DND-41 (cell line): ENCODE measurements around the gene CHN2.

Source experiments
- ATAC-seq: fragments of 200-7000 bp; cut with Tn5 transposase; 3 replicates; pipeline ENCODE4 v1.9.1; 2021; ENCODE audit warnings: low read depth; ENCODE audit not compliant: insufficient read depth
- DNase-seq: peaks from one replicate; pipeline ENCODE4 v3.0.0-alpha.2; 2020
- H2AFZ ChIP-seq: 2 replicates; pipeline ENCODE4 v1.6.0; 2012; ENCODE audit warnings: low read depth, low read length
- H3K27ac ChIP-seq: 2 replicates; pipeline ENCODE4 v1.5.1; 2012; ENCODE audit warnings: low read length, inconsistent platforms
- H3K27me3 ChIP-seq: fragments of 200-600 bp; sonication (generic); 2 replicates; pipeline ENCODE4 v1.6.0; 2012; ENCODE audit warnings: low read length, mild to moderate bottlenecking, inconsistent platforms; ENCODE audit not compliant: insufficient read depth, poor library complexity
- H3K36me3 ChIP-seq: 2 replicates; pipeline ENCODE4 v1.5.1; 2012; ENCODE audit warnings: low read length, inconsistent platforms; ENCODE audit not compliant: insufficient read depth
- H3K4me1 ChIP-seq: 2 replicates; pipeline ENCODE4 v1.5.1; 2012; ENCODE audit warnings: mild to moderate bottlenecking, low read length; ENCODE audit not compliant: insufficient read depth
- H3K4me2 ChIP-seq: 2 replicates; pipeline ENCODE4 v1.6.0; 2012; ENCODE audit warnings: mild to moderate bottlenecking, moderate library complexity, low read length, inconsistent platforms; ENCODE audit not compliant: insufficient read depth
- H3K4me3 ChIP-seq, 2 experiments: fragments of 200-600 bp in 1 of 2; shearing (Covaris generic) in 1 of 2; 2 replicates each; pipeline ENCODE4 v1.5.1; 2012 to 2016; ENCODE audit warnings: inconsistent platforms in 2 of 2, low read length in 2 of 2, mild to moderate bottlenecking in 2 of 2, low read depth in 1 of 2, moderate library complexity in 1 of 2
- H3K79me2 ChIP-seq: 2 replicates; pipeline ENCODE4 v1.6.0; 2012; ENCODE audit warnings: low read length, inconsistent platforms; ENCODE audit not compliant: insufficient read depth
- H3K9ac ChIP-seq: 2 replicates; pipeline ENCODE4 v1.6.0; 2012; ENCODE audit warnings: low read depth, mild to moderate bottlenecking, inconsistent platforms, low read length, moderate library complexity
- H3K9me3 ChIP-seq: 2 replicates; pipeline ENCODE4 v1.5.1; 2012; ENCODE audit warnings: low read length, moderate library complexity, mild to moderate bottlenecking, inconsistent platforms; ENCODE audit not compliant: insufficient read depth, severe bottlenecking
- H4K20me1 ChIP-seq: 2 replicates; pipeline ENCODE4 v1.6.0; 2012; ENCODE audit warnings: low read length; ENCODE audit not compliant: insufficient read depth
- CTCF ChIP-seq: IDR thresholded peaks from 2 replicates; pipeline ENCODE4 v1.5.1; 2012; ENCODE audit warnings: borderline replicate concordance, low read length, moderate library complexity, mild to moderate bottlenecking; ENCODE audit not compliant: poor library complexity, severe bottlenecking; ENCODE audit errors: extremely low read depth
- EZH2 ChIP-seq: IDR thresholded peaks from 3 replicates; pipeline ENCODE4 v1.6.1; 2012; ENCODE audit warnings: borderline replicate concordance, low read depth, mild to moderate bottlenecking, moderate library complexity, low read length, inconsistent platforms; ENCODE audit not compliant: severe bottlenecking

The CHN2 gene

GRCh38 chr7:29173458-29173857 lies 21.1 kb upstream of the CHN2 start:
- peak; percentile 67; the same call in 2 of the 3 replicates for ATAC-seq

GRCh38 chr7:29177963-29178600 lies 16.5 kb upstream of the CHN2 start:
- Histone ChIP-seq H3K4me2 (no peak overlapping the region), H3K9ac (no peak overlapping the region), H3K36me3 (no peaks in the 10 kb centered on the region), H3K27ac (no peak overlapping the region), H3K9me3 (no peaks in the 10 kb centered on the region), H4K20me1 (no peaks in the 10 kb centered on the region), H3K4me3 (no peak overlapping the region), H3K4me1 (peaks cover 3% of the 10 kb centered on the region), H2AFZ (no peak overlapping the region), H3K27me3 (no peaks in the 10 kb centered on the region), H3K79me2 (no peaks in the 10 kb centered on the region)
- TF ChIP-seq CTCF (no peak), EZH2 (no peak)
- DNase-seq: no peak
- ATAC-seq: no peak

More at GRCh38 chr7:29173458-29173857, 21.1 kb upstream of the CHN2 start:
- Histone ChIP-seq H3K4me2 (no peak overlapping the region), H4K20me1 (no peaks in the 10 kb centered on the region), H3K36me3 (no peaks in the 10 kb centered on the region), H3K9ac (no peak overlapping the region), H2AFZ (no peak overlapping the region), H3K4me1 (peaks cover 4% of the 10 kb centered on the region), H3K27ac (no peak overlapping the region), H3K27me3 (no peaks in the 10 kb centered on the region), H3K9me3 (no peaks in the 10 kb centered on the region), H3K4me3 (no peak overlapping the region), H3K79me2 (no peaks in the 10 kb centered on the region; the same call in 1 of the 2 replicates)
- DNase-seq: no peak
- no peak for TF ChIP-seq EZH2
- no peak for TF ChIP-seq CTCF

GRCh38 chr7:29179115-29179514 lies 15.5 kb upstream of the CHN2 start:
- H3K36me3 ChIP-seq: no peaks in the 10 kb centered on the region
- TF ChIP-seq CTCF: no peak
- H2AFZ ChIP-seq: no peak overlapping the region
- no peak overlapping the region for H3K4me2 ChIP-seq
- H3K4me1 ChIP-seq: no peaks in the 10 kb centered on the region
- no peak overlapping the region for H3K9ac ChIP-seq
- H3K27ac ChIP-seq: no peak overlapping the region
- DNase-seq: no peak
- no peaks in the 10 kb centered on the region for H3K27me3 ChIP-seq
- H3K79me2 ChIP-seq: no peaks in the 10 kb centered on the region
- no peaks in the 10 kb centered on the region for H4K20me1 ChIP-seq
- H3K4me3 ChIP-seq: no peak overlapping the region
- no peaks in the 10 kb centered on the region for H3K9me3 ChIP-seq
- ATAC-seq: no peak

GRCh38 chr7:29184599-29184998 lies 10.0 kb upstream of the CHN2 start:
- no peak overlapping the region for H3K9ac ChIP-seq
- no peaks in the 10 kb centered on the region for H3K36me3 ChIP-seq
- no peak for DNase-seq
- H3K27me3 ChIP-seq: no peaks in the 10 kb centered on the region
- H3K4me3 ChIP-seq: no peak overlapping the region
- no peak for ATAC-seq
- no peak overlapping the region for H2AFZ ChIP-seq
- H3K79me2 ChIP-seq: no peaks in the 10 kb centered on the region
- TF ChIP-seq CTCF (no peak), EZH2 (no peak)
- H3K4me2 ChIP-seq: no peak overlapping the region
- H4K20me1 ChIP-seq: no peaks in the 10 kb centered on the region
- H3K4me1 ChIP-seq: no peaks in the 10 kb centered on the region
- no peak overlapping the region for H3K27ac ChIP-seq
- no peaks in the 10 kb centered on the region for H3K9me3 ChIP-seq
